ENCODE measurements around the gene BCL2L2.

Gene BCL2L2

GRCh38 chr14:23357261-23357660 is 50.6 kb downstream of the BCL2L2 start:
- DNase-seq = no peak

- DNase-seq = no peak
Observed at GRCh38 chr14:23358042-23358441, 51.4 kb downstream of the BCL2L2 start.

GRCh38 chr14:23358553-23359166 is 52.0 kb downstream of the BCL2L2 start:
- DNase-seq = no peak

- DNase-seq = no peak
Observed at GRCh38 chr14:23359167-23359626, 52.6 kb downstream of the BCL2L2 start.

- DNase-seq = no peak
Observed at GRCh38 chr14:23359722-23360447, 53.3 kb downstream of the BCL2L2 start.

- DNase-seq = no peak
Observed at GRCh38 chr14:23360496-23360895, 53.9 kb downstream of the BCL2L2 start.

- no peak for DNase-seq
Observed at GRCh38 chr14:23361320-23361719, 54.7 kb downstream of the BCL2L2 start.
